Neural progenitor cell (in vitro differentiated cells): ENCODE results near the gene POFUT1.

Source experiments
- EZH2 ChIP-seq: fragments of 200-600 bp; sonication (generic); IDR thresholded peaks from 2 replicates; pipeline ENCODE4 v1.6.1; 2017; ENCODE audit warnings: antibody characterized with exemption, mild to moderate bottlenecking, moderate library complexity
- EZH2phosphoT487 ChIP-seq: fragments of 200-600 bp; sonication (generic); IDR thresholded peaks from 2 replicates; pipeline ENCODE4 v1.6.1; 2017; ENCODE audit warnings: antibody characterized with exemption
- TF ChIP-seq, protein P1 (sequence below): fragments of 200-600 bp; sonication (generic); IDR thresholded peaks from 2 replicates; pipeline ENCODE4 v1.5.1; 2017; ENCODE audit warnings: antibody characterized with exemption, mild to moderate bottlenecking

DNA sequence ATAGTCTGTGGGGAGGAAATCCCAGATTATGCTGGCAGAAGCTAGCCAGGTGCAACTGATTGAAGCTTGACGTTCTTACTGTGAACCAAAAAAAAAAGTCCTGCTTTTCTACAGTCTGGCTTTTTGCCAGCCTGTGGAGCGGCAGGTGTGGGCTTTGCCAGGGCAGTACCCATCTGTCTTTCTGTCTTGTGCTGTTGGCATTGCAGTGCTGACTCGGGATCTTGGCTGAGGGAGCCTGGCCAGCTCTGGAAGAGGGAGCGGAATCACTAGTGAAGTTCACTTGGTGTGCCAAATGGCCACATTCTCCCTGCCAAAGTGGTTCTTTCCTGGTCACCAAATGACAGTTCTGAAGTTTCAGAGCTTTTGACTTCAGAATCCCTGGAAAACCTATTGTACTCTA, 74.8 kb downstream of the POFUT1 start:
- TF ChIP-seq, protein P1, sequence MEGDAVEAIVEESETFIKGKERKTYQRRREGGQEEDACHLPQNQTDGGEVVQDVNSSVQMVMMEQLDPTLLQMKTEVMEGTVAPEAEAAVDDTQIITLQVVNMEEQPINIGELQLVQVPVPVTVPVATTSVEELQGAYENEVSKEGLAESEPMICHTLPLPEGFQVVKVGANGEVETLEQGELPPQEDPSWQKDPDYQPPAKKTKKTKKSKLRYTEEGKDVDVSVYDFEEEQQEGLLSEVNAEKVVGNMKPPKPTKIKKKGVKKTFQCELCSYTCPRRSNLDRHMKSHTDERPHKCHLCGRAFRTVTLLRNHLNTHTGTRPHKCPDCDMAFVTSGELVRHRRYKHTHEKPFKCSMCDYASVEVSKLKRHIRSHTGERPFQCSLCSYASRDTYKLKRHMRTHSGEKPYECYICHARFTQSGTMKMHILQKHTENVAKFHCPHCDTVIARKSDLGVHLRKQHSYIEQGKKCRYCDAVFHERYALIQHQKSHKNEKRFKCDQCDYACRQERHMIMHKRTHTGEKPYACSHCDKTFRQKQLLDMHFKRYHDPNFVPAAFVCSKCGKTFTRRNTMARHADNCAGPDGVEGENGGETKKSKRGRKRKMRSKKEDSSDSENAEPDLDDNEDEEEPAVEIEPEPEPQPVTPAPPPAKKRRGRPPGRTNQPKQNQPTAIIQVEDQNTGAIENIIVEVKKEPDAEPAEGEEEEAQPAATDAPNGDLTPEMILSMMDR, result no peak
- no peak for TF ChIP-seq EZH2phosphoT487
- no peak for TF ChIP-seq EZH2
